AG09319 (cell line): Measurements from ENCODE around the gene RELT.

Experiments
- DNase-seq: peaks from one replicate; pipeline ENCODE4 v3.0.0-alpha.2; 2010; ENCODE audit warnings: low read depth; ENCODE audit errors: extremely low read depth
- CTCF ChIP-seq: IDR thresholded peaks from 2 replicates; pipeline ENCODE4 v1.5.1; 2011; ENCODE audit warnings: low read depth, mild to moderate bottlenecking, inconsistent platforms, low read length, moderate library complexity

Gene RELT

GRCh38 chr11:73402834-73403185, 26.6 kb downstream of the RELT start:
- no peak for DNase-seq
- peak; percentile 21 for TF ChIP-seq CTCF

- no peak for TF ChIP-seq CTCF
- DNase-seq: no peak
Measured at GRCh38 chr11:73403541-73403940, 27.3 kb downstream of the RELT start.

DNA sequence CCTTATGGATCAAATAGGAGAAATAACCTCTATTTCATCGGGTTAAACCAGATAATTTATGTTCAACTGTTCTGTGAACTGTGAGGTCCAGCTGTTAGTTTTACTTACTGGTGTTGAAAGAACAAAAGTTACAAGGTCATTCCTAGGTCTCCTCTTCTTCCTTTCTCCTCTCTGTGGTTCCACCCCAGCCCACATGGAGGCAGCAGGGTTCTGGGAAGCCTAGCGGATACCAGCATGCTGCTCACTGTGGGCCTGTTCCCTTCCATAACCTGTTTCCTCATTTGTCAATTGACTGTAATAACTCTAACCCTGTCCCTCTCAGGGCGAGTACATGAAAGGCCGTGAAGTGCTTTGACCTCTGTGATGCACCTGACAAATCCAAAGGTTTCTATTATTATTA, 27.8 kb downstream of the RELT start:
- no peak for DNase-seq
- TF ChIP-seq CTCF: peak; percentile 71

- DNase-seq: no peak
Measured at GRCh38 chr11:73404506-73405145, 28.4 kb downstream of the RELT start.

GRCh38 chr11:73405146-73405510, 28.9 kb downstream of the RELT start:
- DNase-seq: no peak
- TF ChIP-seq CTCF: no peak

More at GRCh38 chr11:73404506-73405145, 28.4 kb downstream of the RELT start:
- no peak for TF ChIP-seq CTCF

DNA sequence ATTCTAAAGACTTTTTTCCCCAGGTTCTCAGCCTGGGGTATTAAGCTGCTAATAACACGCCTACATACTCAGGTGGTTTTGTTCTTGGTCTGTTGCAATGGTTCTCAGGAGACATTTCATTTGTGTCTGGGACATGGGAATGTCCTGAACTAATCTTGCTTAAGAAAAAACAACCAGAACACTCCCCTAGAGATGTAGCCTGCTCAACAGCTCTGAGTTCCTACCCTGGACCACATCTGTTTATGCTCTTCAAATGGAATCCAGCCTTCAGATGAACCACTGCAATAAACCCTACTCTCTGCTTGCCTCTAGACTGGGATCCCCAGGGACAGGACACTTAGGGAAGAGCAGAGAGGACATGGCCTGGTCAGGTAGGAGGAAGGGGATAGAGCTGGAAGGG, 29.9 kb downstream of the RELT start:
- TF ChIP-seq CTCF: no peak
- no peak for DNase-seq

GRCh38 chr11:73406619-73407018, 30.4 kb downstream of the RELT start:
- no peak for DNase-seq
- no peak for TF ChIP-seq CTCF
